Endothelial cell (in vitro differentiated cells): Measurements from ENCODE around the gene FBXW11. TPM values are rescaled to one million over a fixed set of nuclear protein-coding genes. Genes with fewer than 3 reads are reported as not detected.
"Not testable (repeated sequence)": the region's sequence is repeated elsewhere in the genome, so short reads cannot be mapped to it uniquely, and the experiment has no call there.

Experiments used
- DNase-seq: peaks from one replicate; pipeline ENCODE4 v3.0.0; 2021; ENCODE audit warnings: low spot score
- H3K27ac Mint-ChIP-seq: one replicate; pipeline ENCODE4 v1.8.0; 2021; ENCODE audit warnings: mixed read lengths, inconsistent platforms; ENCODE audit not compliant: unreplicated experiment
- H3K27me3 Mint-ChIP-seq: one replicate; pipeline ENCODE4 v1.8.0; 2021; ENCODE audit warnings: mild to moderate bottlenecking, moderate library complexity, mixed read lengths, inconsistent platforms; ENCODE audit not compliant: unreplicated experiment
- H3K36me3 Mint-ChIP-seq: one replicate; pipeline ENCODE4 v1.8.0; 2021; ENCODE audit warnings: mild to moderate bottlenecking, low read depth, mixed read lengths, inconsistent platforms; ENCODE audit not compliant: unreplicated experiment
- H3K4me1 Mint-ChIP-seq: one replicate; pipeline ENCODE4 v1.8.0; 2021; ENCODE audit warnings: mild to moderate bottlenecking, mixed read lengths, inconsistent platforms; ENCODE audit not compliant: unreplicated experiment
- H3K4me3 Mint-ChIP-seq: one replicate; pipeline ENCODE4 v1.8.0; 2021; ENCODE audit warnings: mild to moderate bottlenecking, mixed read lengths, inconsistent platforms; ENCODE audit not compliant: unreplicated experiment
- H3K9me3 Mint-ChIP-seq: one replicate; pipeline ENCODE4 v1.8.0; 2021; ENCODE audit warnings: mixed read lengths, inconsistent platforms; ENCODE audit not compliant: unreplicated experiment
- total RNA-seq: library from RNA; stranded (reverse); fragmentation: NEBNext Ultra II Directional; extraction: Animal tissue kit (Norgen Biotek cat#: 25700); gene quantifications from one replicate; pipeline ENCODE4 v1.2.1, GENCODE V29; 2021; ENCODE audit not compliant: unreplicated experiment
- TF ChIP-seq, protein P1 (sequence below): fragments of 200-600 bp; sonication (generic); IDR thresholded peaks from one replicate; pipeline ENCODE4 v1.5.0; 2021; ENCODE audit warnings: antibody characterized with exemption; ENCODE audit not compliant: unreplicated experiment

FBXW11 gene
- total RNA-seq, 1 donor from 2014 or later = 62.0 TPM

DNA sequence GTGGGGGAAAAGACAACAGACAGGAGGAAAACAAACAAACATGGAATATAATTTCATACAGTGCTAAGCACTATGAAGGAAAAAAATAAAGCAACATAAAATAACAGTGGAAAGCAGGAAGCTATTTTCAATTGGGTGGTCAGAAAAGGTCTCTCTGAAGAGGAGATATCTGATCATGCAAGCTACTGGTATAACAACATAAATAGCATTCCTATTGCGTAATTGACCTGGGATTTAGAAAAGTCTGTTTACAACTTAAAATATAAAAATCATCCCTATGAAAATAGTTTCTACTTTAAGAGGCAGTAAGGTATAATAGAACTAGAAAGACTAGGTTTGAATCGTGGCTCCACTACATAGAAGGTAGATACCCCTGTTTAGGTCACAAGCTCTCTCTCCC is 61.4 kb downstream of the FBXW11 start:
- TF ChIP-seq, protein P1, sequence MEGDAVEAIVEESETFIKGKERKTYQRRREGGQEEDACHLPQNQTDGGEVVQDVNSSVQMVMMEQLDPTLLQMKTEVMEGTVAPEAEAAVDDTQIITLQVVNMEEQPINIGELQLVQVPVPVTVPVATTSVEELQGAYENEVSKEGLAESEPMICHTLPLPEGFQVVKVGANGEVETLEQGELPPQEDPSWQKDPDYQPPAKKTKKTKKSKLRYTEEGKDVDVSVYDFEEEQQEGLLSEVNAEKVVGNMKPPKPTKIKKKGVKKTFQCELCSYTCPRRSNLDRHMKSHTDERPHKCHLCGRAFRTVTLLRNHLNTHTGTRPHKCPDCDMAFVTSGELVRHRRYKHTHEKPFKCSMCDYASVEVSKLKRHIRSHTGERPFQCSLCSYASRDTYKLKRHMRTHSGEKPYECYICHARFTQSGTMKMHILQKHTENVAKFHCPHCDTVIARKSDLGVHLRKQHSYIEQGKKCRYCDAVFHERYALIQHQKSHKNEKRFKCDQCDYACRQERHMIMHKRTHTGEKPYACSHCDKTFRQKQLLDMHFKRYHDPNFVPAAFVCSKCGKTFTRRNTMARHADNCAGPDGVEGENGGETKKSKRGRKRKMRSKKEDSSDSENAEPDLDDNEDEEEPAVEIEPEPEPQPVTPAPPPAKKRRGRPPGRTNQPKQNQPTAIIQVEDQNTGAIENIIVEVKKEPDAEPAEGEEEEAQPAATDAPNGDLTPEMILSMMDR = no peak
- no peaks in the 10 kb centered on the region for H3K36me3 Mint-ChIP-seq
- no peaks in the 10 kb centered on the region for H3K9me3 Mint-ChIP-seq
- DNase-seq = no peak
- no peak overlapping the region for H3K27ac Mint-ChIP-seq
- peaks cover 17% of the 10 kb centered on the region for H3K4me1 Mint-ChIP-seq
- no peak overlapping the region for H3K4me3 Mint-ChIP-seq
- H3K27me3 Mint-ChIP-seq = no peaks in the 10 kb centered on the region

DNA sequence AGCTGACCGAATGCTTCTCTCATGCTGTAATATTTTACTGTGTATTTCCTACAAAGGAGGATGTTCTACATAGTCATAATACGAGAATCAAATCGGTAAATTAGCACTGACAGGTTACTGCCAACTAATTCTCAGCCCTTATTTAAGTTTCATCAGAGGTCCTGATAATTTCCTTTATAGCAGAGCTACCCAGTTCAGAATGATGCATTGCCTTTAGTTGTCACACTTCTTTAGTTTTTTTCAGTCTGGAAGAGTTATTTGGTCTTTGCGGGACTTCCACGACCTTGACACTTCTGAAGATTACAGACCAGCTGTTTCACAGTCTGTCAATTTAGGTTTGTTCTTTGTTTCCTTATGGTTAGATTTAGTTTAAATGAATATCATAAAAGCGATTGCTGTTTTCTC is 64.3 kb downstream of the FBXW11 start:
- H3K4me3 Mint-ChIP-seq, H3K36me3 Mint-ChIP-seq, H3K27ac Mint-ChIP-seq, DNase-seq, H3K27me3 Mint-ChIP-seq, H3K9me3 Mint-ChIP-seq: not testable (repeated sequence)
- H3K4me1 Mint-ChIP-seq = peaks cover 21% of the 10 kb centered on the region

DNA sequence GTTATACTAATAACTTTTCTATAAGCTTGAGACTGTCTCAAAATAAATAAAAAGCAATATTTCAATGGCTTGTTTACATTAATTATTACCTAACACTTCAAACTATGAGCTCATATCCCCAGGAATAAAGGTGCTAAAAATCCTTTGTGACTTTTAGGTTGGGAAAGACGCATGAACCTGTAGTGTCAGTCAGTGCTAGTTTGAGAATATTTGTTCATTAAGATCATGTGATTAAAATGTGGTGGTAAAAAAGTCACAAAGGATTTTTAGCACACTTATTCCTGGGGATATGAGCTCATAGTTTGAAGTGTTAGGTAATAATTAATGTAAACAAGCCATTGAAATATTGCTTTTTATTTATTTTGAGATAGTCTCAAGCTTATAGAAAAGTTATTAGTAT is 64.8 kb downstream of the FBXW11 start:
- not testable (repeated sequence) for H3K4me3 Mint-ChIP-seq, H3K27ac Mint-ChIP-seq, H3K9me3 Mint-ChIP-seq, DNase-seq, H3K36me3 Mint-ChIP-seq, H3K27me3 Mint-ChIP-seq
- peaks cover 21% of the 10 kb centered on the region for H3K4me1 Mint-ChIP-seq

DNA sequence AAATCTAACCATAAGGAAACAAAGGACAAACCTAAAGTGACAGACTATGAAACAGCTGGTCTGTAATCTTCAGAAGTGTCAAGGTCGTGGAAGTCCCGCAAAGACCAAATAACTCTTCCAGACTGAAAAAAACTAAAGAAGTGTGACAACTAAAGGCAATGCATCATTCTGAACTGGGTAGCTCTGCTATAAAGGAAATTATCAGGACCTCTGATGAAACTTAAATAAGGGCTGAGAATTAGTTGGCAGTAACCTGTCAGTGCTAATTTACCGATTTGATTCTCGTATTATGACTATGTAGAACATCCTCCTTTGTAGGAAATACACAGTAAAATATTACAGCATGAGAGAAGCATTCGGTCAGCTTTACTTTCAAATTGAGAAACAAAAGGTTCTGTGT is 65.2 kb downstream of the FBXW11 start:
- not testable (repeated sequence) for H3K27me3 Mint-ChIP-seq, H3K4me3 Mint-ChIP-seq, H3K9me3 Mint-ChIP-seq, H3K27ac Mint-ChIP-seq, H3K36me3 Mint-ChIP-seq, DNase-seq
- peaks cover 18% of the 10 kb centered on the region for H3K4me1 Mint-ChIP-seq

DNA sequence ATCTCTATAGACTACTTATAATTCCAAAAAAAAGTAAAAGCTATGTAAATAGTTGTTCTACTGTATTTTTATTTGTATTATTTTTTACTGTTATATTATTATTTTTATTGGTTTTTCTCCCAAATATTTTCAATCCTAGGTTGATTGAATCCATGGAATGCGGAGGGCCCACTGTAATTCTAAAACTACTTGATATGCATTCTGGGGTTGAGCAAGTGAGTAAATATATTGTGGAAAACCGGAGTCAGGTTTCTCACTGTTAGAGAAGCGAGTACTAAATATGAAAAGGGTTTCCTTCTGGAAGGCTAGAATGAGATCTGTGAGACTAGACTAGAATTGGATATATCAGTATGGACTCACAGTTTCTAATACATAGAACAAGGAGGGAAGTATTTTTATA is 66.5 kb downstream of the FBXW11 start:
- H3K27ac Mint-ChIP-seq = no peak overlapping the region
- no peaks in the 10 kb centered on the region for H3K36me3 Mint-ChIP-seq
- H3K27me3 Mint-ChIP-seq = no peaks in the 10 kb centered on the region
- no peaks in the 10 kb centered on the region for H3K9me3 Mint-ChIP-seq
- no peak for DNase-seq
- H3K4me3 Mint-ChIP-seq = no peak overlapping the region
- H3K4me1 Mint-ChIP-seq = peaks cover 14% of the 10 kb centered on the region
- TF ChIP-seq, protein P1 = no peak

DNA sequence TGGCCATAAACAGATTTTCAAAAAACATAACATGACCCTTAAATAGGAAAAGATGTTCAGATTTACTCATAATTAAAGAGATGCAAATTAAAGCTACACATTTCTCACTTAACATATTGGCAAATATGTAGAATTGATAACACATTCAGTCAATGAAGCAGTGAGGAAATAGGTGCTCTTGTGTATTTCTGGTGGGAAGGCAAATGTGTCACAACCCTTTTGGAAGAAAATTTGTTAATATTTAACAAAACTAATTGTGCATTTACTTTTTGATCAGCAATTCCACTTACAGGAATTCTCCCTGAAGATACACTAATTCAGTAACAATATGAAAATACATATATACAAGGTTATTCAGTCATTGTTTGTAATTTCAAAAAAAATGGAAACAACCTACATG is 68.1 kb downstream of the FBXW11 start:
- no peak overlapping the region for H3K27ac Mint-ChIP-seq
- peaks cover 12% of the 10 kb centered on the region for H3K4me1 Mint-ChIP-seq
- H3K9me3 Mint-ChIP-seq = no peaks in the 10 kb centered on the region
- H3K36me3 Mint-ChIP-seq = peaks cover 4% of the 10 kb centered on the region
- DNase-seq = no peak
- H3K27me3 Mint-ChIP-seq = no peaks in the 10 kb centered on the region
- TF ChIP-seq, protein P1 = no peak
- no peak overlapping the region for H3K4me3 Mint-ChIP-seq

DNA sequence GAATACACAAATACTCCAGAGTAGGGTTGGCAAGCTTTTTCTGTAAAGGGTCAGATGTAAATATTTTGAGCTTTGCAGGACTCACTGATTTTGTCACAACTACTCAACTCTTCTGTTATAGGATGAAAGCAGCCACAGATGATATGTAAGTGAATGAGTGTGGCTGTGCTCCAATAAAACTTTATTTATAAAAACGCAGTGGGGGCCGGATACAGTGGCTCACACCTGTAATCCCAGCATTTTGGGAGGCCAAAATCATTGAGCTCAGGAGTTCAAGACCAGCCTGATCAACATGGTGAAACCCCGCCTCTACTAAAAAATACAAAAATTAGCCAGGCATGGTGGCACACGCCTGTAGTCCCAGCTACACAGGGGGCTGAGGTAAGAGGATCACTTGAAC is 69.1 kb downstream of the FBXW11 start:
- Mint-ChIP-seq H3K4me1 (peaks cover 12% of the 10 kb centered on the region), H3K36me3 (peaks cover 4% of the 10 kb centered on the region), H3K27ac (no peak overlapping the region), H3K27me3 (no peaks in the 10 kb centered on the region), H3K4me3 (no peak overlapping the region), H3K9me3 (no peaks in the 10 kb centered on the region)
- DNase-seq = no peak
- TF ChIP-seq, protein P1 = no peak
